Iris pigment epithelial cell (primary cell): ENCODE results near the gene PLXDC2.

ENCODE experiments used
- DNase-seq: peaks from one replicate; pipeline ENCODE4 v3.0.0-alpha.2; 2011; ENCODE audit warnings: low read depth

The PLXDC2 gene

DNA sequence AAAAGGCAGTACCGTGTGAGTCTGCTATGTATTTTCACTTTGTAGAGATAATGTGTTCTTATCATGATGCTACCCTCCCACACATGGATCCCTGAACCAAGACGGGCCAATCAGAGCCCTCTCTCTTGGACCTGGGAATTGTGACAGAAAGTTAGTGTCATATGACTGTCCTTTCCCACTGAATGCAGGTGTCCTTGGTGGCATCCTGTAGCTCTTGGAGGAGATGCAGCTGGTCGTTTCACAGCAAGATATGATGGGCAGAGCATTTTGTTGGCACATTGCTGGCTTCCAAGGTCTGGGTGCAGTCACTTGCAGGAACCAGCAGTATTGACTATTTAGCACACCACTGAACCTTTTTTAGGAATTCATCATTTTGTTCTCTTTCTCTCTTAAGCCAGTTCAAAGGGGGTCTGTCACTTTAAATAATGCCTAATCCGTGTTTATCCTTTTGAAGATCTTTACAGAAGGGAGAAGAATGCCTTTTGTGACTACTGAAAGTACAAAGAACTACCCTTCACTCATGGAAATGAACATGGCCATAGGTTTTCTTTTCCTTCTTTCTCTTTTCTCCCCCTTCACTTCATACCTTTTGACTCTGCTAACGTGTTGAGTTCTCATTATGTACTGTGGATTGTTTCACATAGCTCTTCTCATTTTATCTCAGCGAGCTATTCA, 125.1 kb downstream of the PLXDC2 start:
- DNase-seq, result no peak

GRCh38 chr10:19944911-19945663, 128.9 kb downstream of the PLXDC2 start:
- no peak for DNase-seq

- no peak for DNase-seq
These were observed 130.0 kb downstream of the PLXDC2 start for GRCh38 chr10:19946245-19946644.

- no peak for DNase-seq
These were observed 130.6 kb downstream of the PLXDC2 start for GRCh38 chr10:19946791-19947190.

DNA sequence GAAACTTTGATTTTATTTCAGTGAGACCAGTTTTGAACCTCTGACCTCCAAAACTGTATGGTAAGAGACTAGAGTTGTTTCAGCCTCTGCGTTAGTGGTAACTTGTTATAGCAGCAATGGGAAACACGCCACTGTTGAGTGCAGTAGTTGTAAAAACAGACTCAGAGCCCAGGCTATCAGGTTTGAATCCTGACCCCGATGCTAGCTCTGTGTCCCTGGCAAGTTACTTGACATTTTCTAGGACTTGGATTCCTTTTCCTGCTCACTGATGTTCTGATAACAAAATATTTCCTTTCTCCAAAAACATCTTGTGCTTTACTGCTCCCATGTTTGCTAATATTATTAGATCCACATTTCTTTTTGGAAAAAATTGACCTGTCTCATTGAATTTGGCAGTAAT, 131.0 kb downstream of the PLXDC2 start:
- no peak for DNase-seq

DNA sequence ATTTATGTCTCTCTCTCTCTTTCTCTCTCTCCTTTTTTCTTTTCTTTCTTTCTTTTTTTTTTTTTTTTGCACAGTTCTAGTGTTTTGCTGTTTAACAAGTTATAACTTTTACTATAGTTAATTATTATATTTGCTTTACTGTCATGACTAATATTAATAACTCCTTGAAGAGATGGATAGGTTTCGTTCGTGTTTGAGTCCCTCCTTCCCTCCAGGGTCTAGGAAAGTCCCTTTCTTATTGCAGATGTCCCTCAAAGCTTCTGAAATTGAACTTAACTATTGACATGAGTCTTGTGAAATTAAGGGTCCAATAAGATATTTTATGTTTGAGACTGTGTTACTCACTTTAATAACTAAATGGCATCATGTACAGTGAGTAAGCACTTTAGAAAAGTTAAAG, 131.4 kb downstream of the PLXDC2 start:
- DNase-seq, result no peak

- no peak for DNase-seq
These were observed 136.2 kb downstream of the PLXDC2 start for GRCh38 chr10:19952224-19953010.

DNA sequence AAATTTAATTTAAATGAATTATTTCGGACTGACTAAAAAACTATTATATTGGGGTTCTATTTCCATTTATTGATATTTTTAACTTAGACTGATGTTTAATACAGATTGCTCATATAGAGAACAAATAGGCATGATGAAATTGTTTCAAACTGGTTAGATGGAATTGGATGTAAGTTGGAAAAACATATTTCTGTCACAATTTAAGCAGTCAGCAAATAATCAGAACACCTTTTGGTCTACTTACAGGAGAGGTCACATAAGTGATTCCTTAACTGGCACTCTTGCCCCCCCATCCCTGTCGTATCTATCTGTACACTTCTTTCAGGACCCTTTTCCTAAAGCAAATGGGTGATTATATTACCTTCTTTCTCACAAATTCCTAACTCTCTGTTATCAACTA, 138.4 kb downstream of the PLXDC2 start:
- DNase-seq, result no peak

- DNase-seq, result no peak
These were observed 140.3 kb downstream of the PLXDC2 start for GRCh38 chr10:19956516-19957032.

GRCh38 chr10:19958787-19959186, 142.6 kb downstream of the PLXDC2 start:
- DNase-seq, result no peak

GRCh38 chr10:19961076-19962053, 145.1 kb downstream of the PLXDC2 start:
- no peak for DNase-seq

DNA sequence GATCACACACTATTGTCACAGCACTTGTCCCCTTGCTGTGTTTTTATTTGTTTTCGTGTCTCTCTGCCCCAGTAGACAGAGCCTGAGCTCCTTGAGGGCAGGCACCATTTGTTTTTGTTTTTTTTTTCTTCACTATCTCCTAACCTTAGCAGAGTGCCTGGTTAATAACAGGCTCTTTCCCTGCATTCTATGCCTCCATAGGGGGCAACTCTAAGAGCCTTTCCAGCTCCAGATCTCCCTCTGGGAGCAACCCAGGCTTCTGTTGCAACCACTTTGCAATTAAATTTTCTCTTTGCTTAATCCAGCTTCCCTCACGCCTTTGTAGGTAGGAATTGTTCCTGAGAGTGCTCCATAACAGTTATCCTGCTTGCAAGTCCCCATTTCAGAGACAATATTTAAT, 148.4 kb downstream of the PLXDC2 start:
- DNase-seq, result no peak

GRCh38 chr10:19966751-19967150, 150.5 kb downstream of the PLXDC2 start:
- peak; percentile 22 for DNase-seq

DNA sequence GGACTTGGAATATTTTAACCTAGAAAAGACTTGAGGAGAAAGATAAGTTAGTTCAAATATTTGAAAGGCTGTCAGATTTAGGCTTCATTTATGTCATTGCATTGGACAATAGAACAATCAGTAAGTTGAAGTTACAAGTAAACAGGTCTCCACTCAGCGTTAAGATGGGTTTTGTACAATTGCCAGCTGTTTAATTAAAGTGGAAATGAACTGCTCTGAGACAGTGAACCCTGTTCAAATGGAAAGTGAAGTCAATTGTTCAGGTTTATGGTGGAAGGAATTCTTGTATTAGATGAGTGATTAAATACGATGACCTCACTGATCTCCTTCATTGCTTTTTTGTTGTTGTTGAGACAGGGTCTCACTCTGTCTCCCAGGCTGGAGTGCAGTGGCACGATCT, 151.7 kb downstream of the PLXDC2 start:
- no peak for DNase-seq

- DNase-seq, result no peak
These were observed 152.5 kb downstream of the PLXDC2 start for GRCh38 chr10:19968745-19969144.

DNA sequence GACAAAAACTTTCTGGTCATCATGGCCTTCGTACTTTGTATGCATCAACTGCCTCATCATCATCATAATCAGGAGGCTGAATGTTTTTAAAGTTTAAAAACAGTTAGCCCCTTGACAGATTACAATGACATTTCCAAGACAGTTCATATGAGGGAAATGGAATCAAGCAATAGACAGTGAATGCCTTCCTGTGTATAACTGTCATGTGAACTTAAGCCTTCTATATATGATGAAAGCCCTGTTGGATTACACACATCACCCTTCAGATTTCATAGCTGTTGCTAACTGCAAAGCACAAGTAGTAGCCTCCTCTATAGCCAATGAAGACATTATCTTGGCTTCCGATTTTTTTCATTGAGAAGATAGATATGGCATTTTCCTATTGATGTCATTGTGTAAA, 154.0 kb downstream of the PLXDC2 start:
- peak; percentile 24 for DNase-seq

- peak; percentile 21 for DNase-seq
These were observed 154.5 kb downstream of the PLXDC2 start for GRCh38 chr10:19970717-19971116.

DNA sequence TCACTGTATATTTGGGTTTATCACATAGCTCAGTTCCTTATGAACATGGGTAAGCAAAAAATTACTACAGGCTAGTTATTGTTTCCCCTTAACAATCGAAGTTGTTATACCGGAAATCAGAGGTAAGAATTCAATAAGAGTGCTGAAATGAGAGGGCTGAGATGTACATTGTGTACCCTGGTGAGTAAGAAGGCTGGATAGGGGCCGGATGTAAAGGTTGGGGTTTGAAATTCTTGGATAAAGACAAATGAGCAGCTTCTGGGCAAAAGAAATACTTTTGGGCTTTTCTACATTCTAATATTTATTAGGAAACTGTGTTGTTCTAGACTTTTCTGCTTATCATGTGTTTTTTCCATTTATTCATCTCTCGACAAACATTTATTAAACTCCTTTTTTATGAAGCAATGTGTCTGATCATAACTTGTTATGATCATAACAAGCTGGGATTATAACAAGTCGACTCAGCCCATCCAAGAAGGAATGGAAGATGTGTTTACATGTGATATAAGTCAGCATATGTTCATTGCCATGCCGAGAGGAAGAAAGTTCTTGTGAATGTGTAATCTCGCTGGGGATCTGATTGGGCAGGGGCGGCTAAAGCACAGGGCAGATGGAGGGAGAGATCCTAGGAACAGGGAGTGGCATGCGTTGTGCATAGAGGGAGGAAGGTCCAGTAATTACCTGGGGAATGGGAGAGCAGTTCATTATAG, 155.3 kb downstream of the PLXDC2 start:
- peak; percentile 26 for DNase-seq

GRCh38 chr10:19974138-19974537, 157.9 kb downstream of the PLXDC2 start:
- DNase-seq, result no peak

DNA sequence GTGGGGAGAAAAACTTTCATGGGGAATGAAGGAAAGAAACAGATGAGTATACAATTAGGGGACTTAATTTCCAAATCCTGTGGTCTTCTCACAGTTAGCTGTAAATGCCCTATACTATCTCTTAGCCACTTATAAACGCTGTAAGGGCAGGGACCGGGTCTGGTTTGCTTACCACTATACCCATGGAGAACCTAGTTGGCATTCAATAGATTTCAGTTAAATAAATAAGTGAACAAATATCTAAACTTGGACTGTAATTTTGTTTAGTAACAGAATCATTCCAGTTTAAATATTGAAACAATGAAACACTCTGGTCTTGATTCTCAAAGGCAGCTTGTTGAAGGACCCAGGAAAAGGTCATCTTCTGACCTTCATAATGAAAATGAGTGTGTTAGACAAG, 158.3 kb downstream of the PLXDC2 start:
- no peak for DNase-seq

- DNase-seq, result peak; percentile 94
These were observed 160.9 kb downstream of the PLXDC2 start for GRCh38 chr10:19977097-19977521.
